ENCODE measurements around the gene CMTM1.

- no peak for TF ChIP-seq CTCF (IDR thresholded peaks at IDR 0.05)
- TF ChIP-seq POLR2A (IDR thresholded peaks at IDR 0.05): peak in 2 of 3 donors; percentile 69 to 73
Observed at GRCh38 chr16:66516808-66517585, 49.2 kb upstream of the CMTM1 start.
